WI38 (cell line): Measurements from ENCODE around the gene PDXP.
"Not testable (repeated sequence)": the region's sequence is repeated elsewhere in the genome, so short reads cannot be mapped to it uniquely, and the experiment has no call there.

Experiments
- H3K4me3 ChIP-seq: 2 replicates; pipeline ENCODE4 v1.5.1; 2011; ENCODE audit warnings: low read depth, mild to moderate bottlenecking, control low read depth, low read length
- TF ChIP-seq, protein P1 (sequence below): IDR thresholded peaks from 2 replicates; pipeline ENCODE4 v1.5.1; 2012; ENCODE audit warnings: low read depth, mild to moderate bottlenecking, control low read depth, low read length

PDXP gene

DNA sequence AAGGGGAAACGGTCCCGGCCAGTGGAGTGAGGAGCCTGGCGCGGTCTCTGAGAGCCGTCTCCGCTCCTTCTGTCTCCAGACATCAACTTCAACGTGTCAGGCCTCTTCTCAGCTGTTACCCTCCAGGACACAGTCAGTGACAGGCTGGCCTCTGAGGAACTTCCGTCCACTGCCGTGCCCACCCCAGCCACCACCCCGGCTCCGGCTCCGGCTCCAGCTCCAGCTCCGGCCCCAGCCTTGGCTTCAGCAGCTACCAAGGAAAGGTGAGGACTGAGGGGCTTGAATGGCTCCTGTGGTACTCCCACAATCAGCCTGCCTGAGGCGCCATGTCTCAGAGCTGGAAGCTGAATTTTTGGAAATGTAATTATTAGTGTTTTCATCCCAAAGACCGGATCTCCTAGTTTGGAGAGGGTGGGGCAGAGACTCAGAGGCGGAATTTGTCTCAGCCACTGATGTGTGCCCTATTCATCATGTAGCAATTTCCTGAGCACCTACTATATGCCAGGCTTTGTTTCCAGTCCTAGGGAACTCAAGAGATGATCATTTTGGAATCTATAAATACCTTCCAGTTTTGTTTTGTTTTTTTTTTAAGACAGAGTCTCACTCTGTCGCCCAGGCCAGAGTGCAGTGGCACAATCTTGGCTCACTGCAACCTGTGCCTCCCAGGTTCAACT lies 7.9 kb upstream of the PDXP start:
- no peak overlapping the region for H3K4me3 ChIP-seq
- TF ChIP-seq, protein P1, sequence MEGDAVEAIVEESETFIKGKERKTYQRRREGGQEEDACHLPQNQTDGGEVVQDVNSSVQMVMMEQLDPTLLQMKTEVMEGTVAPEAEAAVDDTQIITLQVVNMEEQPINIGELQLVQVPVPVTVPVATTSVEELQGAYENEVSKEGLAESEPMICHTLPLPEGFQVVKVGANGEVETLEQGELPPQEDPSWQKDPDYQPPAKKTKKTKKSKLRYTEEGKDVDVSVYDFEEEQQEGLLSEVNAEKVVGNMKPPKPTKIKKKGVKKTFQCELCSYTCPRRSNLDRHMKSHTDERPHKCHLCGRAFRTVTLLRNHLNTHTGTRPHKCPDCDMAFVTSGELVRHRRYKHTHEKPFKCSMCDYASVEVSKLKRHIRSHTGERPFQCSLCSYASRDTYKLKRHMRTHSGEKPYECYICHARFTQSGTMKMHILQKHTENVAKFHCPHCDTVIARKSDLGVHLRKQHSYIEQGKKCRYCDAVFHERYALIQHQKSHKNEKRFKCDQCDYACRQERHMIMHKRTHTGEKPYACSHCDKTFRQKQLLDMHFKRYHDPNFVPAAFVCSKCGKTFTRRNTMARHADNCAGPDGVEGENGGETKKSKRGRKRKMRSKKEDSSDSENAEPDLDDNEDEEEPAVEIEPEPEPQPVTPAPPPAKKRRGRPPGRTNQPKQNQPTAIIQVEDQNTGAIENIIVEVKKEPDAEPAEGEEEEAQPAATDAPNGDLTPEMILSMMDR = no peak

DNA sequence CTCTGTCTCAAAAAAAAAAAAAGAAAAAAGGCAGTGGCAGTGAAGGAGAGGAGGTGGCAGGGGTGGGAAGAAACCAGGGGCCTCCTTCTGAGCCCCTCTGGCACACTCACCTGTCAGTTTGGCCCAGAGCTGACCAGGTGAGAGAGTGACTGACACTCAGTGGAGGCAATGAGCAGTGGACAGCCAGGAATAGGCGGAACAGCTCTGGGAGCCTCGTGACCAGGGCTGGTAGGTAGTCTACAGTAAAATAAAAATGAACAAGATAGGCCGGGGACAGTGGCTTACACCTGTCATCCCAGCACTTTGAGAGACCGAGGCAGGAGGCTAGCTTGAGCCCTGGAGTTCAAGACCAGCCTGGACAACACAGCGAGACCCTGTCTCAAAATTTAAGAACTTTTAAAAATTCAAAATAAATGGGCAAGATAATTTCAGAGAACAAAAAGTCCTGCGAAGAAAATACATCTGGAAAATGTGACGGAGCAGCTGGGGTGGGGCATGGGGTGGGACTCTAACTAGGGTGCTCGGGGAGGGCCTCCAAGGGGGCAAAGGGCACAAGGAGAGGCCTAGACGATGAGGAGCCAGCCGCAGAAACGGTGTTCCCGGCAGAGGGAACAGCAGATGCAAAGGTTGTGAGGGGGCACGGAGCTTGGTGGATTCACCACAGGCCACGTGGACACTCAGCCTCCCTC lies 3.8 kb upstream of the PDXP start:
- TF ChIP-seq, protein P1 = no peak
- H3K4me3 ChIP-seq = no peak overlapping the region

DNA sequence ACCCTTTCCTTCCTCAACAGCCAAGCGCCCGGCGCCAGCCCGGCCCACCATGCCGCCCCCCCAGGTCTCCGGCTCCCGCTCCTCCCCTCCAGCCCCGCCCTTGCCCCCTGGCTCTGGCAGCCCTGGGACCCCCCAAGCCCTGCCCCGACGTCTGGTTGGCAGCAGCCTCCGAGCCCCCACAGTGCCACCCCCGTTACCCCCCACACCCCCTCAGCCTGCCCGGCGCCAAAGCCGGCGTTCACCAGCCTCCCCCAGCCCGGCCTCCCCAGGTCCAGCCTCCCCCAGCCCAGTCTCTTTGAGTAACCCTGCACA lies 3.3 kb upstream of the PDXP start:
- H3K4me3 ChIP-seq = no peak overlapping the region
- TF ChIP-seq, protein P1 = no peak

DNA sequence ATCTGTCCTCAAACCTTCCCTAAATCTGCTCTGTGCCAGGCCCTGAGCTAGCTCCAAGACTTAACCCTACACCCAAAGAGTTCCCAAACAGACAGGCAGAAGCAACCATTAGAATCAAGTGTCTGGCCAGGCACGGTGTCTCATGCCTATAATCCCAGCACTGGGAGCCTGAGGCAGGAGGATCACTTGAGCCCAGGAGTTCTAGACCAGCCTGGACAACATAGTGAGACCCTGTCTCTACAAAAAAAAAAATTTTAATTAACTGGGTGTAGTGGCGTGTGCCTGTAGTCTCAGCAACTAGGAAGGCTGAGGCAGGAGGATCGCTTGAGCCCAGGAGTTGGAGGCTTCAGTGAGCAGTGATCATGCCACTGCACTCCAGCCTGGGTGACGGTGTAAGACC lies 1.9 kb upstream of the PDXP start:
- not testable (repeated sequence) for H3K4me3 ChIP-seq

DNA sequence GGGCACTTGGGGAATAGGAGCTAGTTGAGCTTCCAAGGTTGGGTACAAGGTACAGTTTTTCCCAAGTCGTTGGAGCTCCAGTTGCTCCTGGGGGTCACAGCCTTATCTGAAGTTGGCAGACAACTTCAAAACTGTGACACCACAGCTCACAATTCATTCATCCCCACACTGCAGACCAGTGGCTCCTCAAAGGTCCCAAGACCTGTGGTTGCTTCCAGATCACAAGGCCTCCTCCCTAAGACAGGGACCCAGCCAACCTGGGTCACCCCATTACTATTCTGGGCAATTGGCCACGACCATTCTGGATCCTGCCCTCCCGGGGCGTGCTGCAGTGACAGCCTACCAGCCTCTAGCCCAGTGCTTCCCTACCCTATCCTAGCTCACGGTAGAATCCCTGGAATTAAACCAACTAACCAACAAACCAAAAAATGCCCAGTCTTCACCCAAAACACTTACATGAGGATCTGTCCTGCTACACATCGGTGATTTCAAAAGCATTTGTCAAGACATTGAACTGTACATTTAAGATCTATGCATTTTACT lies 862 bp upstream of the PDXP start:
- TF ChIP-seq, protein P1 = no peak
- H3K4me3 ChIP-seq = peak overlapping the region; percentile 61

DNA sequence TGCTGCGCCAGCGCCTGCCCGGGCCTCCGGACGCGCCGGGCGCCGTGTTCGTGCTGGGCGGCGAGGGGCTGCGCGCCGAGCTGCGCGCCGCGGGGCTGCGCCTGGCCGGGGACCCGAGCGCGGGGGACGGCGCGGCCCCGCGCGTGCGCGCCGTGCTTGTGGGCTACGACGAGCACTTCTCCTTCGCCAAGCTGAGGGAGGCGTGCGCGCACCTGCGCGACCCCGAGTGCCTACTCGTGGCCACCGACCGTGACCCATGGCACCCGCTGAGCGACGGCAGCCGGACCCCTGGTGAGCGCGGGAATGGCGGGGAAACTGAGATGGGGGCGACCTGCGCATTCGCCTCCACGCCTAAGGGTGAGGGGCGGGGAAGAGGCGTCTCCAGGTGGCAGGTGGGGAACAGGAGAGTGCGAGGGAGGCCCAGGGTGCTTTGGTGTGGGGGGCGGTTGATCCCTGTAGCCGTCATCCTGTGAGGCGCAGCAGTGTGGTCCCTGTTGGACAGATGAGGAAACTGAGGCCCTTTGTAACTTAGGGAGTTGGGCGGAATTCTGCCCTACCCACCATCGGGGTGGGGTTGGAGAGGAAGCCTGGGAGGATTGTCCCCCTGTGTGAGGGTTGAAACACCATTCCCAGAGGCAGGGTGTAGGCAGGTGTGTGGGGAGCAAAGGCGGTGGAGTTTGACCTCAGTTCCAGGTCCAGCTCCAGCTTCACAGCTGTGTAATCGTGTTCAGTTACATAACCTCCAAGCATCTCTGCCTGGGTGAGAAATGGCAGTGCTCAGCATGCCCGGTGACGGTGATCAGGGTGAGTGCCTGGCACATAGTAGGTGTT lies 758 bp downstream of the PDXP start:
- TF ChIP-seq, protein P1 = no peak
- peak overlapping the region; percentile 72 for H3K4me3 ChIP-seq

DNA sequence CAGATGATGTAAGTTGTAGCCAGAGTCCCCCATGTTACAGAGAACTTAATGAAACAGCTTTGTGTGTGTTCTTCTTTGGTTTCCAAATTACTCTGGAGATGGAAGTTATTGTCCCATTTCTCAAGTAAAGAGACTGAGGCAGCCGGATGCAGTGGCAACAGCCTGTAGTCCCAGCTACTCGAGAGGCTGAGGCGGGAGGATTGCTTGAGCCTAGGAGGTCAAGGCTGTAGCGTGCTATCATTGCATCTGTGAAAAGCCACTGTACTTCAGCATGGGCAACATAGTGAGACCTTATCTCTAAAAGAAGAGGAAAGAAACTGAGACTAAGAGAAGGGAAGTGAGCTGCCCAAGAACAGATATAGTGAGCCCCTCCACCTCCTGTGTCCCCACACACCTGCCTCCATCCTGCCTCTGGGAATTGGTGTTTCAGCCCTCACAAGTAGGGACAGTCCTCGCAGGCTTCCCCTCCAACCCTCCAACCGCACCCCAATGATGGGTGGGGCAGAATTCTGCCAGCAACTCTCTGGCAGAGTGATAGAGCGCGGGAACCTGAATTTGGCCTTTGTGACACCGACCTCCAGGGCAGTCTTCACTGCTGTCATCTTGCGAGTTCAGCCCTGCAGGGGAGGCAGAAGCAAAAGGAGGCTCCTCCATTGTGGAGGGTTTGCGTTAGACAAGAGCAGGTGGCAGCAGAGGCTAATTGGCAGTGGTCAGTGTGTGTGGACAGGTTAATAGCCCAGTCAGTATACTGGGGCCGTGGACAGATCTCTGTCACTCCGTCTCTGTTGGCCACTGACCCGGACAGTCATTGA lies 1.6 kb downstream of the PDXP start:
- TF ChIP-seq, protein P1 = no peak
- peak overlapping the region; percentile 72 for H3K4me3 ChIP-seq
